Fibroblast of the aortic adventitia (primary cell): ENCODE results near the gene GMPR. TPM values are rescaled to one million over a fixed set of nuclear protein-coding genes. Genes with fewer than 3 reads are reported as not detected.

Experiments used
- DNase-seq: peaks from one replicate; pipeline ENCODE4 v3.0.0-alpha.2; 2010; ENCODE audit warnings: low read depth
- H3K4me3 ChIP-seq: 2 replicates; pipeline ENCODE4 v1.5.1; 2011; ENCODE audit warnings: low read depth, mild to moderate bottlenecking, control low read depth, low read length, moderate library complexity
- CTCF ChIP-seq: IDR thresholded peaks from 2 replicates; pipeline ENCODE4 v1.5.1; 2011; ENCODE audit warnings: mild to moderate bottlenecking, low read length, control low read depth, inconsistent platforms; ENCODE audit not compliant: insufficient read depth
- total RNA-seq: library from RNA; depleted of rRNA; stranded (reverse); fragments of >200 nt; gene quantifications from 2 replicates; pipeline ENCODE4 v1.2.3, GENCODE V29; 2012; ENCODE audit warnings: low replicate concordance

GMPR gene
- total RNA-seq, 1 donor = 24.8 TPM

GRCh38 chr6:16301511-16301910 is 63.1 kb downstream of the GMPR start:
- no peak for TF ChIP-seq CTCF
- H3K4me3 ChIP-seq = no peak overlapping the region
- DNase-seq = no peak

GRCh38 chr6:16302721-16303552 is 64.5 kb downstream of the GMPR start:
- H3K4me3 ChIP-seq = no peak overlapping the region
- TF ChIP-seq CTCF = no peak
- DNase-seq = no peak

GRCh38 chr6:16305246-16305725 is 66.9 kb downstream of the GMPR start:
- no peak for TF ChIP-seq CTCF
- no peak for DNase-seq
- no peak overlapping the region for H3K4me3 ChIP-seq

GRCh38 chr6:16305788-16306187 is 67.4 kb downstream of the GMPR start:
- no peak overlapping the region for H3K4me3 ChIP-seq
- TF ChIP-seq CTCF = no peak
- DNase-seq = no peak

- no peak overlapping the region for H3K4me3 ChIP-seq
- TF ChIP-seq CTCF = no peak
- no peak for DNase-seq
Measured at GRCh38 chr6:16306334-16306733, 67.9 kb downstream of the GMPR start.

- no peak for DNase-seq
- TF ChIP-seq CTCF = no peak
- no peak overlapping the region for H3K4me3 ChIP-seq
Measured at GRCh38 chr6:16311763-16312162, 73.4 kb downstream of the GMPR start.
